ENCODE measurements around the gene NUP214.

The NUP214 gene

GRCh38 chr9:131280660-131281059 lies 155.3 kb downstream of the NUP214 start:
- no peak for DNase-seq

DNA sequence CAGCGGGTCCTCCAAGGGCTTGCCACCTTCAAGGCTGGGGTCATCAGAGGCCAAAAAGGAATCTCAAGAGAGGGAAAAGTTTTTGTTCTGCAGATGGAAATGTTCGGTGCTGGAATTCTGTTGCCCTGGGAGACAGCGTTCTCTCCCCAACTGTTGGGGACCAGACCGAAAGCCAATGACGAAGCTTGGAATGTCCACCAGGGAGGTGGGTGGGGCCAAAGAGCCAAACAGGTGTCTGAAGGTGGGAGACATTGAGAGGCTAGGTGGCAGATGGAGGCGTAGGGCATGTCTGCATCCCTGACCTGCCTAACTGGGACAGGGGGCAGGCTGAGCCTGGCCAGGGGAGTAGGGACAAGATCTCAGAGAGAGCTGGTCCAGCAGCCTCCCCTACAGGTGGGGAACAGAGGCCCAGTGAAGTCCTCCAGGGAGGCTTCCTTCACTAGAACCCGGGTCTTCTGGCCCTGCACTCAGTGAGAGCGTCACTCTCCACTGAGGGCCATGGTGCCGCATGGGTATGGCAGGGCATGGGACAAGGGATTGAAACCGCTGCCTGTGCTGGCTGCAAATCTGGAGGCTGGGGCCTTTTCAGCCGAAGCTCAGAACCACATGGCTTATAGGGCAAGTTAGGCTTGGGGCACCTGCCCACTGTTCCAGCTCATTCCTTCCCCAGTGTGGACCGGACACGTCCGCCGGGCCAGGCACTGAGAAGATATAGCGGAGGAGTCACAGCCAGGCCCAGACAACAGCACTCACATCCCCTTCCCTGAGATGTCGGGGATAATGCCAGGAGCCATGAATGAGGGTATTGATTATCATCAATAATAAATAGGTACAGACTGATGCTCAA lies 156.0 kb downstream of the NUP214 start:
- no peak for DNase-seq

- no peak for DNase-seq
Measured at GRCh38 chr9:131282175-131282574, 156.8 kb downstream of the NUP214 start.

DNA sequence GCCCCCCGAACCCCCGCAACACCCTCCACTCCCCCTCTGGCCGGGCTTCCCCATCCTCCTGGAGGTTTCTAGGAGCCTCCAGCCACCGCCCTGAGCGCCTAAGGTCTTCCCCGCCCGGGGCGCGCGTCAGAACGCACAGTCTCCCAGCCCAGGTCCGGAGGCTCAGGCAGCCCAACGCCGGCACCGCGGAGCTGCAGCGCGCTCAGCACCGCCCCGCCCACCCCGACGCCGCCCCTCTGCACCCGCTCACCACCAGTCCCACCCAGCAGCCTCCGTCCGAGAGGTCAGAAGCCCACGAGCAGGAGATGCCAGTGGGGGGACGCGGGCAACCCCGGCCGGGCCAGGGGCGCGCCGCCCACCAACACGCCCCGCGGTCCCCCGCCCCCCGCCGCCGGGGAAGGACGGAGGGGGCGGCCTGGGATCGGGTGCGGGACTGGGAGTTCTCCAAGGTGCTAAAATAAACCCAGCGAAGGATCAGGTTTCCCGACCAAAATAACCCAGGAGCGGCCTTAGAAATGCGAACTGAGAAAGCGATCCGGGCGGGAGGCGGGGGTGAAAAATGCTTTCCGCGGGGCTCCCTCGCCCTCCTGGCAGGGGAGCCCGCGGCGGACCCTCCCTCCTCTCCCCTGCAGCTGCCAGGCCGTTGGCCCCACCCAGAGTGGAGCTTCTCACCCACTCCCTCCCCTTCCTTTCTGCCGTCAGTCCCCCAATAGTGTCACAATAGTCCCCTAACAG lies 157.5 kb downstream of the NUP214 start:
- DNase-seq, result no peak
